ENCODE results near the gene B3GNT5.
A peak's percentile ranks its signal among the peaks of the same experiment; 100 is the strongest.

B3GNT5 gene

DNA sequence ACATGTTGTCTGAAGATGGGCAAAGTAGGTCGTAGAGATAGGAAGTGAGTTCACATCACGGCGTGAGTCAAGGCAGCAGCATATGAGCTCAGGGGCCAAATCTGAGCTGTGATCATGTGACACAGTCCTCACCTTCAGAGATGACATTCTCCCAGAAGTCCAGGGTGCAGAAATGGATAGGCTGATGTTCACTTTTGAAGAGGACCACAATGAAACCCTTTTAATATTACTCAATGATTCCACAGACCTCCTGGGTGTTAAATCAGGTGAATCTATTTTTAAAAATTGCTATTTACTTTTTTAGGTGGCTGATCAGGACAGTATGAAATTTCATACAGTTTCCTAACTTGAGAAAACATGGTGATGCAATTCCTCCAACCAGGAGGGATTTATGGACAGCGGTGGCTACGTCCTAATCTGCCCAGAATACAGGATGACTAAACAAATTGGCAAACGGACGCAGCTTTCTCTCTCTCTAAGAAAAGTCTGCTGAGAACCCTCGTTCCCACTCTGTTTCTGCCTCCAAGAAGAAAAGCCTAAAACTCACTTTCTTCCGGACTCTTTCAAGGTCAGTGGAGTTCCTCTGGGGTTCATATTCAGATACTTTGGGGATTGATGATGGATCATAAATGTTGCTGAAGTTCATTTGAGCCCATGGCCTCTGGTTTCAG, 34.4 kb downstream of the B3GNT5 start:
- DNase-seq (ENCODE audit: insufficient read length, low spot score) (no peak), FAIRE-seq (no peak)

DNA sequence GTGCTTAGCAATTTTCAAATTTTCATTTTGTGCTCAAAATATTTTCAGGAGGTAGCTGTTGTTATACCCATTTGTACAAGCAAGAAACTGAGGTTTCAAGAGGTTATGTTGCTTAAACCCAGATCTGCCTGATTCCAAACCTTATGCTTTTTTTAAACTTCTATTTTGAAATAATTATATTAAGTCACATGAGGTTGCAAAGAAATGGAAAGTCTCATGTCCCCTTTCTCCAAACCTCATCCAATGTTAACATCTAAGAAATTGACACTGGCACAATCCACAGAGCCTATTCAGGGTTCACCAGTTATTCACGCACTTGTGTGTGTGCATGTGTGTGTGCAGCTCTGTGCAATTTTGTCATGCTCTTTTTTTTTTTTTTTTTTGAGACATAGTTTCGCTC, 35.1 kb downstream of the B3GNT5 start:
- DNase-seq (ENCODE audit: insufficient read length, low spot score) (no peak), FAIRE-seq (no peak)

DNA sequence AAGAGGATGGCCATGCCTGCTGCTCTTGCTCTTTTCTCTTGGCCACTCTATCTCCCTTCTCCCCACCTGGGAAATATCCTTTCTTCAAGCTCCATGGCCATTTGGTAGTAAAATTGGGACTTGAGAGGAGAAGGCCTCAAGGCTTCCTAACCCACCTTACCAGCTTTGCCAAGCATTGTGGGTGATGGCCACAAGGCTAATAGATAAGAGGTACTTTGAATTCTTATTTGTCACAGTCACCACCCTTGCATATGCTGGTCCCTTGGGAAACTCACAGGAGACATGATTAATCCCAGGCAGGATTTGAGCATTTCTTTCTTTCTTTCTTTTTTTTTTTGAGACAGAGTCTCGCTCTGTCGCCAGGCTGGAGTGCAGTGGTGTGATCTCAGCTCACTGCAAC, 37.2 kb downstream of the B3GNT5 start:
- DNase-seq (ENCODE audit: insufficient read length, low spot score) (no peak), FAIRE-seq (no peak)

DNA sequence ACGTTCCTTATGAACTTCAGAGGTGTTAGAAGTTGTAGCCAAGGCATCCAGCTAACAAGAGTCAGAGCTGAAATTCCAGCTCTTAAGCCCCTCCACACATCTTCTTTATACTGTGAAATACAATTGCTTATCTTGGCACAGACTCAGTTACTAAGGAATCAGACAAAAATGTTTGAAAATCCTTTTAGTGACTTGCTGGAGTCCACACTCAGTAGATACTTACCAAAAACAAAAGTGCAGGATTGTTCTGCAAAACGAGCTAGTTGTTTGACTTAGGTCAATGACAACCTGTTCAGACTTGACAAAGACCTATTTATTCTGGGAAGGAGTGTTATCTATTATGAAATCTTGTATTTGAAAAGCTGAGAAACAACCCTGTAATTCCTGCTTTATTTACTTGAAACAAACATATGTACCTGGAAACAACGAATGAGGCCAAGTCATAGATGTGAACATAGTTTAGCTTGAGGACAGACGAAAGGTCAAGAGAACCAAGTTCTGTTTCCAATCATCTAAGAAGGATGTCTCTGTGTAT, 38.5 kb downstream of the B3GNT5 start:
- no peak for FAIRE-seq
- no peak for DNase-seq (ENCODE audit: insufficient read length, low spot score)

DNA sequence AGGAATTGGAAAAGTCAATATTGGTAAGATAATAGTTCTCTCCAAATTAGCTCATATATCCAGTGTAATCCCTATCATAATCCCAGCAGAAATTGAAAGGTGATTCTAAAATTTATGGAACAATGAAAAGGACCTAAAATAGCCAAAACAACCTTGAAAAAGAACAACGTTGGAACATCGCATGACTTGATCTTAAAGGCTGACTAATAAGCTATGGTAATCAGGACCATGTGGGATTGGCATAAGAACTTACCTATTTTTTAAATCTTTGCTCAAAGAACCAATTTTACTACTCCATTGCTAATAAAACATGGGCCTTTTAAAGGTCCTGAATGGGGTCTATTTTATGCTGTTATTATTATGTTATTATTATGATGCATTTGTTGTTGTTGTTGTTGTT, 40.9 kb downstream of the B3GNT5 start:
- no peak for FAIRE-seq

DNA sequence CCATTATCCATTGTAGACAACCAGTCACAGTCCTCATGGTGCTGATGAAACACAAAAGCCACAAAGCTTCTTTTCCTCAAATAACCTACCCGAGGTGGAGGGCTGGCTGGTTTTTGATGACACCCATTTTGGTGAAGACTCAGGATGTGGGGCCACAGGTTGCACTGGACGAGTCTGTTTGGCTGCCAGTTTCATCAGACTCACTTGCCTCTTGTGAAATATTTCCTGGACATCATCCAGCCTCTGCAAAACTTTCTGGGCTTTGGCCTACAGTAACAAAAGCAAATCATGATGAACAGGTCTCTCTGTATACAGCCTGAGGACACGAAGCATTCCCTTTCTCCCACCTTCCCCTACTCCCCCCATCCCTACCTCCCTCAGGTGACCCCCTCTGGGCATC, 42.2 kb downstream of the B3GNT5 start:
- no peak for DNase-seq (ENCODE audit: insufficient read length, low spot score)

More for the DNA sequence above, 40.9 kb downstream of the B3GNT5 start:
- DNase-seq (ENCODE audit: insufficient read length, low spot score): no peak

DNA sequence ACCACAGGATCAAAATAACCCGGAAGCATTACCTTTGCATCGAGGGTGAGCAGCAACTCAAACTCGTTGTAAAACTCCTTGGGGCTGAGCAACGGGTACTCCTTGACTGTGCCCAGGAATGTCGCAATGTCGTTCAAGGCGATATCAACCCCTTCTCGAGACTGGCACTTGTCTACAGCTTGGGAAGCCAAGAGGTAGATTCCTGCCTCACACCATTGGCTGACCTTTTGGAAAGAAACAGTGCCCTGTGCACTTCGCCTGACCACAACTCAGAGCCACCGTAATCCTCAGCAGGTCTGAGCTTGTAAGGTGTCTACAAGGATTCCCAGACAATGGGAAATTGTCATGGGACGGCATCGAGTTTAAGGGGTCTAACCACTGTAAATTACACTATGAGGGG, 43.9 kb downstream of the B3GNT5 start:
- DNase-seq (ENCODE audit: insufficient read length, low spot score) (no peak), FAIRE-seq (no peak)

More for the DNA sequence above, 42.2 kb downstream of the B3GNT5 start:
- FAIRE-seq: no peak

DNA sequence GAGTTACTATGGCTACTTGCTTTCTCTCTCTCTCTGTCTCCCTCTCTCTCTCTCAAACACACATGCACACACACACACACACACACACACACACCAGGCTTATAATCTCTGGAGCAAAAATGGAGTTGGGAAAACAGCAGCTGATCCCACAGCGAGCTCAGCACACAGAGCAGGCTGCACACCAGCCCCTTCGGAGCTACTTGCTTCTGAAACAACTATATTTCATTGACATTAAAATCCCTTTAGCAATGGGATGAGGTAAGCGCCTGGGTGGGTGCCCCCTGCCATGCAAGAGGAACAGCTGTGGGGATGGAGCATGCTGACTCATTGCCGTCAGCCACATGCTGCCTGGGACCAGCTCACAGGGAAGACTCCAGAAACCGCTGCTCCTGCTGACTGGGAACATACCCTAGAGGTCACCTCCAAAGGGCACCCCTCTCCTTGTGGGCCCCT, 45.7 kb downstream of the B3GNT5 start:
- DNase-seq (ENCODE audit: insufficient read length, low spot score): peak; percentile 44
- no peak for FAIRE-seq

DNA sequence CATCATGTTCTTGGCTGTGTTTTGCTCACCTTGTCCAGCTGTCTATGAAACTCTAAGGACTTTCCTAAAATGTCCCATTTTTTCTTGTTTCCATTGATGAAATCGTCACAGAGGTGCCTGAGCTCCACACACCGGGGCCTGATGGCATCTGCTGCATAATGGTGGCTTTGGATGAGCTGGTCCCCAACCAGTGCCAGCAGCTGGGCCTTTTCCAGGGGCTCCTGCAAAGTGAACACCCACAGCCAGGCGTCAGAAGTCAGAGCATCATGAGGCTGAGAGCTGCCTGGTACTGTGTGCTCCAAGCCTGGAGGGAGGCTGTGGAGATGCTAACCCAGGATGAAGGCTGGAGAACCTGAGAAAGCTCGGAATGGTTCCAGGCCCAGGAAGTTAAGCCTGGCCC, 46.9 kb downstream of the B3GNT5 start:
- FAIRE-seq (no peak), DNase-seq (ENCODE audit: insufficient read length, low spot score) (no peak)

DNA sequence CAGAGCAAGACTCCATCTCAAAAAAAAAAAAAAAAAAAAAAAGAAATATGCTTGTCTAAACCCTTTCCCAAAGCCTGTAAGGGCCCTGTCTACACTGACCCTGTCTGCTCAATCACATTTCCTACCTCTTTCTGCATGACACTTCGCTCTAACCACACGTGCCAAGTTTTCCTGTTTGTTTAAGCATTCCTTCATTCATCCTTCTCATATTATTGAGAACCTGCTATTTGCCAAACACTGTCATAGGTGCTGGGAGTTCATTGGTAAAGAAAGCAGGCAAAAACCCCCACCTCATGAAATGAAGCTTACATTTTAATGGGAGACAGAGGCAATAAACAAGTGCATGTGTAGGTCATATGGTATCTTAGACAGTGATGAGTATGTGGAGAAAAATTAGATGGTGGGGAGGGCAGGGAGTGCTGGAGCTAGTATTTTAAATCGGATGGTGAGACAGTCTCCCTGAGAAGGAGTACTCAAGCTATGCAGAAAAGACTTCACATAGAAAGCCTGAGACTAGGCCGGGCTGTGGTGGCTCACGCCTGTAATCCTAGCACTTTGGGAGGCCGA, 48.0 kb downstream of the B3GNT5 start:
- no peak for DNase-seq (ENCODE audit: insufficient read length, low spot score)

DNA sequence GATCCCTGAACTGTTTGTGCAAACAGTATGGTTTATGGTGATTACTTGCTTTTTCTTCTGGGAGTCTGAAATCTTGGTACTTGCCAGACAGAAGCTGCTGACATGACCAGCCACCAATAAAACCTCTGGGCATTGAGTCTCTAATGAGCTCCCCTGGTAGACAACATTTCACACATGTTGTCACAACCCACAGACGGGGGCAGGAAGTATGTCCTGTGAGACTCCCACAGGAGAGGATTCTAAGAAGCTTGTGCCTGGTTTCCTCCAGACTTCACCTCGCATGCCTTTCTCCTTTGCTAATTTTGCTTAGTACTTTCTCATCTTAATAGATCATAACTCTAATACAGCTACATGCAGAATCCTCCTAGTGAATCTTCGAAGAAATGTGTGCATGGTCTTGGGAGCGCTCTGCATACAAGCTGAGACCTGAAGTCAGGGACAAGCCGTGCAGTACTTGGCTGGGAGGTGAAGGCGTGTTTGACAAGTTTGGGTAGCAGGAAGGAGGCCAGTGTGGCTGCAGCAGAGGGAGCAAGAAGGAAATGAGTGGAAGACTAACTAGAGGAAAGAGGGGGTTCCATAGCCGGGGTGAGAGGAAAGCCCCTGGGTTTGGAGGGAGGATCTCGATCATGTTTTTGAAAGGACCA, 49.0 kb downstream of the B3GNT5 start:
- no peak for FAIRE-seq
- no peak for DNase-seq (ENCODE audit: insufficient read length, low spot score)

More for the DNA sequence above, 48.0 kb downstream of the B3GNT5 start:
- FAIRE-seq: no peak

DNA sequence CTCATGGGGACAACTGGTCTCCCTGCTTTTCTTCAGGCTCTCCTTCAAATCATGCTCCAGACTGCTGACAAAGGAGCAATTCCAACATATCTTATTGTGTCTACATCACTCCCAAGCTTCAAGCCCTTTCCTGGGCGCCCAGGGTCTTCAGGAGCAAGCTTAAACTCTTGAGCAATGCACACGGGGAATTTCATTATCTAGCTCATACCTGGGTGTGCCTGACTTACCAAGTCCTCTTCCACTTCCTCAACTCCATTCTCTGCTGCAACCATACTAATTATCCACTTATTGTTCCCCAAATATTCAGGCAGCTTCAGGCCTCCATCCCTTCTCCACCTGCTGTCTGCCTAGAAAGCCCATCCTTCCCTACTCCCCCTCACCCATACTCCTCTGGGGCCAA, 50.6 kb downstream of the B3GNT5 start:
- no peak for DNase-seq (ENCODE audit: insufficient read length, low spot score)
- FAIRE-seq: no peak

DNA sequence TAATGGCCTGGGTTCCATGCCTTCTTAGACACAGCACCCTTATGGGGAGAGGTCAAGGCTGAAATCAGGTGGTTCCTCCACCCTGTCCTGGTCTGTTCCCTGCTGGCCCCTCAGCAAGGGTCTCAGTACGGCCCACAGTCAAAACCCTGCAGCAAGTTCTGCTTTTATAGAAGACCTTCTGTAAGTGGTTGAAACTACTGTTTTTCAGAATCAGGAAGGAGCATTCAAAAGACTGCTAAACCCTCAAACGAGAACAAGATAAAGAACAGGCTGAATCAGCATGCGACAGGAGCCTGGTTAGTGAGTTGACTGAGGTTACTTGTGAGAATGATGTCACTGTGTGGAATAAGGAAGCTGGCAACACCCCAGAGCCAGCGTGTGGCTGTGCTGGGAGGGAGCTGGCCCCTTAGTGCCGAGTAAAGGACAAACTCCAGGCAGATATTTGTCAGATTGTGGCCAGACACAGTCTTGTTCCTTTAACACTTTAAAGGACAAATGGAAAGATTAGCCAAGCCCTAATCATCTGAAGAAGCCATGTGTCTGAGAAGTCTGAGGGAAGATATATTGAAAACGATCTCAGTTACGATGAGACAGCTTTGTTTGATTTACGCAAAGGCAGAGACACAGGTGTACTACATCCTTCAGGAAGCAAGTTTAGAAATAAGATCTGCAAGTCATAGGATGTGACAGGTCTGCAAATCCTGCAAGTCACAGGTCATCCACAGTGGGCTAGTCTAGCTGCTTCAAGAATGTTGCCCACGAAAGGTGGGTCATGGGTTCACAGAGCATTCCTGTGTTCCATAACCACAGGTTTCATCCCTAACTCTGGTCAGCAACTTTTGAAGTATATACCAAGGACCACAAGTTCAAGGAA, 54.0 kb downstream of the B3GNT5 start:
- no peak for DNase-seq (ENCODE audit: insufficient read length, low spot score)
- no peak for FAIRE-seq

DNA sequence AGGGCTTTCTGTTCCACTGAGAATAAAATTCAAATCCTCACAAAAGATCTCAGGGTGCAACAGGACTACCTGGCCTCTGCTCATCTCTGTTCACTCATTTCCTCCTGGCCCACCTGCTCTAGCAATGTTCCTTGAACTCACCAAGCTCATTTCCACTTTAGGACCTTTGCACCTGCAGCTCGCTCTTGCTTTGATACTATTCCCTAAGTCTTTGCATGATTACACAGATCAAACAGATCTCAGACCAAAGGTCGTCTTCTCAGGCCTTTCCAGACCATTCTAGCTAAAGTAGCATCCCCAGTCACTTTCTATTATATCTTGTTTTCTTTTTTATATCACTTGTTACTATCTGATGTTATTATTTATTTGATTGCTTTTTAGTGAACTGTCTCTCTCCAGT, 54.7 kb downstream of the B3GNT5 start:
- DNase-seq (ENCODE audit: insufficient read length, low spot score) (no peak), FAIRE-seq (no peak)

DNA sequence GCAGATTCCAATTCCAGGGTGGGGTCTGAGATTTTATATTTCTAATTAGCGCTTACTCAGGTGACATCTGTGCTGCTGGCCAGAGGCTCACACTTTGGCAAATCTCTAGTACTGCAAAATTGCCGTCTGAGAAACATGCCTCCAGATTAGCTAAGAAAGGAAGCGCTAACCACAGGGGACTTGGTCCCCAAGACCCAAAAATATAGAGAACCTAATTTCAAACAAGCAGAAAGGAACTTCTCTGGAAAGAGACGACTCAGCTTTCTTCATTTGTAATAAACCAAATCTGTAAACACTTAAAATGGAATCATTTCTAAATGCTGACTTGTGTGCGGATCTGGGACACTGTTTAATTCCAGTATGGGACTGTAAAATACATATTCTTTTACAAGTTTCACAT, 55.7 kb downstream of the B3GNT5 start:
- FAIRE-seq (no peak), DNase-seq (ENCODE audit: insufficient read length, low spot score) (no peak)

DNA sequence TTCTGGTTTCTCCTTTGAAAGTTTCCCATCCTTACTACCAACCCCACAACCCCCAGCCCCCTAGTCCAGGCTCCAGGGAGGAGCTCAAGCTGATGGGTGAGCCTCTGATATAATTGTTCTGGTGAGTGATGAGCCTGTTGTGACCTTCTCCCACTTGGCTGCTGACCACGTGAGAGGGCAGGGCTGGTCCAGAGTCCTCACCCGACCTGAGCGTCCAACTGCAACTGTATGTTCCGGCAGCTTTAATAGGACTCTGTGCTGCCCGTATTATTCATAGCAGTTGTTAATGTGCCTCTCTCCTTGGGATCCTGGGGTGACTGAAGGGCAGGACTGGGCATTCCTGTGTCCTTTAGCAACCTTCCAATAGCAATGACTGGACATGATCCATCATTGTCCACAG, 56.2 kb downstream of the B3GNT5 start:
- no peak for FAIRE-seq
- DNase-seq (ENCODE audit: insufficient read length, low spot score): no peak

DNA sequence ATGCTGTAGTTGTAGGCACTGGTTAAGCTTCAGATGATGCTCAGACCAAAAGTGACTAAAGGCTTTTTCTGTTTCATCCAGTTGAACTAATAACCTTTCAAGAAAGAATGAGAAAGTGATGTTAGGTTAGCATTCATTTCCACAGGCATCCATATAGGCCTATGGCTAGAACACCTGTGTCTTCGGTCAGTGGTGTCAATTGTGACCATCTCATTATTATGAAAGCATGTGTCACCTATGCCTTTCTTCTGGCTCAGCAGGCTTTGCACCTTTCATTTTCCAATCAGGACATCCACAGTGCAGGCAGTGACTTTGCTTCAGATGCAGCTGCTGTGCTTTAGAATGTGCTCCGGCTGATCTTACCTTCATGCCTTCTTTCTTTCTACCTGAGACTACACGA, 57.9 kb downstream of the B3GNT5 start:
- FAIRE-seq (no peak), DNase-seq (ENCODE audit: insufficient read length, low spot score) (no peak)

DNA sequence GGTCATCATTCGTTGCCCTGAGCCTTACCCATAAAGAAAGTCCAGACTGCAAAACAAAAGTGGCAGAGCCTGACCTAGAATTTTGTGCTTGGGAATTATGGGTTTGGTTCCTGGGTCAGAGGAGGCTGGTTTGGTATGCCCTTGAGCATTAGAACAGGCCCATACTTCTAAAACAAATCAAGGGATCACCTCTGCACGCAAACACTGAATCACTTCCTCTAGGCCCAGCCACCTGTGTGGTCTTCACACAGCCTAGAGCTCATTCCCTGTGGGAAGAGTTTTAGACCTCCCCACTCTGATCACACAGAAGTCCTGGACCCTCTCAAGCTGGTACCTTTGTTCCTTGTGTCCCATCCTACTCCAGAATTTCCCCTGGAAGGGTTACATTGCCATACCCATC, 59.4 kb downstream of the B3GNT5 start:
- no peak for FAIRE-seq

DNA sequence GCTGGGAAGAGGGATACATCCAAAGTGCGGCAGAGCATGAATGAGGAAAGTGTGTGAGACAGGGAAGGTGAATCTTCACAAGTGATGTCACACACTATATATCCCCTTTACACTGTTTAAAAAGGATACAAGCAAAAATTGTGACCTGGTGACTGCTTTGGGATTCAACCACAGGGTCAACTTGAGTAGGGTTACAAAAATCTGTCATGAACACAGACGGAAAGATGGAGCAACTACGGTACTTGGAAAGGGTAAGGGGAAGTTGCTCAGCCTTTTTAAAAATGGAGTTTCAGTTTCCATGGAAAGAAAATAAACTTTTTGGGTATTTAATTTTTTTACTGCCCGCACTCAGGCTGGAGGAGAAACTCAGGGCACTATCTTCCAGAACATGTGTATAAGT, 60.3 kb downstream of the B3GNT5 start:
- FAIRE-seq (no peak), DNase-seq (ENCODE audit: insufficient read length, low spot score) (no peak)

More for the DNA sequence above, 59.4 kb downstream of the B3GNT5 start:
- DNase-seq (ENCODE audit: insufficient read length, low spot score): no peak

DNA sequence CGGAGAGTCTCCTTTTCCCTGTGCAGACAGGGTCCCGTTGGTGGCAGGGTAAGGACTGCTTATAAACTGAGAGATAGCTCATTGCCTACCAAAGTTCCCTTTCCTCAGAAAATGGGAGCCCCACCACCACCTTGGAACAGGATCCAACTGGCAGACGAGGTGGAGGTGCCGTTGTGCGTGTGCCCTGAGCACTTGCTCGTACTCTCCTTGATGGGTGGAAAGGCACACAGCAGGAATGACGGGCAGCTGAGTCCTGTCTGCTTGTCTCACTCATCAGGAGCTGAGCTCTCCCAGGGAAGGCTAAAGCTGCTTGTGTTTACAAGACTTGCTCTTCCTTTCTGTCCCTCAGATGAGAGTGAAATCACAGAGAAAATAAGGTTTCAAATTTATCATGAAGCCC, 60.7 kb downstream of the B3GNT5 start:
- FAIRE-seq (no peak), DNase-seq (ENCODE audit: insufficient read length, low spot score) (no peak)

DNA sequence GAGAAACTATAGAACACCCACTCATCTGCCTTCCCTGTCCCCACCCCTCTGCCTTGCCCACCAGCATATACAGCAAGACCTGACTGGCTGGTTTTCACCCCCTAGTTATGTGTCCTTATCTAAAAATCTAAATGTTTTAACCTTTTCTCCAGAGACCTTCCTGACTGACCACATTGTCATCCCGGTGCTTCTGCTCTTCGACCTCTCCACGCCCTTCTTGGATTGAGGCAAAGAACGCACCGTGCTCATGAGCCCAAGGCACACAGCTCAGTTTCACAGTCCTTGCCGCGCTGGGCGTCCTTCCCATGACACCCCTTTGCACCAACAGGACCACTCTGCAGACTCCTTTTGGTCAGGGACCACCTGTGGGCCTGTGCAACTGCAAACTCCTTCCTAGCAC, 62.7 kb downstream of the B3GNT5 start:
- FAIRE-seq: no peak
- no peak for DNase-seq (ENCODE audit: insufficient read length, low spot score)
